Muscle of arm (tissue), 14 donors: ENCODE results near the gene DFFA. TPM values are rescaled to one million over a fixed set of nuclear protein-coding genes. Genes with fewer than 3 reads are reported as not detected.

Experiments used
- DNase-seq: peaks from one replicate; pipeline ENCODE4 v3.0.0-alpha.2; 2013
- long read RNA-seq, 11 donors: transcript quantifications; one replicate each; lab custom pipeline, GENCODE V29; 2026
- polyA plus RNA-seq, 12 donors: library from polyadenylated mRNA; unstranded; fragments of 120-200 nt; gene quantifications; one replicate each; pipeline ENCODE4 v1.2.1, GENCODE V29; 2013; ENCODE audit not compliant: insufficient read length in 12 of 12

DFFA gene, protein sequence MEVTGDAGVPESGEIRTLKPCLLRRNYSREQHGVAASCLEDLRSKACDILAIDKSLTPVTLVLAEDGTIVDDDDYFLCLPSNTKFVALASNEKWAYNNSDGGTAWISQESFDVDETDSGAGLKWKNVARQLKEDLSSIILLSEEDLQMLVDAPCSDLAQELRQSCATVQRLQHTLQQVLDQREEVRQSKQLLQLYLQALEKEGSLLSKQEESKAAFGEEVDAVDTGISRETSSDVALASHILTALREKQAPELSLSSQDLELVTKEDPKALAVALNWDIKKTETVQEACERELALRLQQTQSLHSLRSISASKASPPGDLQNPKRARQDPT
- polyA plus RNA-seq, result 10 to 100 TPM in 11 of 12 donors, not detected in 1; 14.4 to 35.7 (median 19.8) TPM
- long read RNA-seq, donor 1, full-length matches to known transcripts, result 13 of 13 reads
- long read RNA-seq, donor 1, partial matches to known transcripts, result 0 of 13 reads
- long read RNA-seq, donor 1, other reads (novel, unspliced or antisense), result 0 of 13 reads
- long read RNA-seq, donor 2, full-length matches to known transcripts, result 16 of 16 reads
- long read RNA-seq, donor 2, partial matches to known transcripts, result 0 of 16 reads
- long read RNA-seq, donor 2, other reads (novel, unspliced or antisense), result 0 of 16 reads
- long read RNA-seq, donor 3, partial matches to known transcripts, result 0 of 1 reads
- long read RNA-seq, donor 3, other reads (novel, unspliced or antisense), result 0 of 1 reads
- long read RNA-seq, donor 4, full-length matches to known transcripts, result 3 of 3 reads
- long read RNA-seq, donor 4, partial matches to known transcripts, result 0 of 3 reads
- long read RNA-seq, donor 4, other reads (novel, unspliced or antisense), result 0 of 3 reads
- long read RNA-seq, donor 5, full-length matches to known transcripts, result 21 of 21 reads
- long read RNA-seq, donor 5, partial matches to known transcripts, result 0 of 21 reads
- long read RNA-seq, donor 5, other reads (novel, unspliced or antisense), result 0 of 21 reads
- long read RNA-seq, donor 6, full-length matches to known transcripts, result 3 of 3 reads
- long read RNA-seq, donor 6, partial matches to known transcripts, result 0 of 3 reads
- long read RNA-seq, donor 6, other reads (novel, unspliced or antisense), result 0 of 3 reads
- long read RNA-seq, donor 7, full-length matches to known transcripts, result 2 of 2 reads
- long read RNA-seq, donor 7, partial matches to known transcripts, result 0 of 2 reads
- long read RNA-seq, donor 7, other reads (novel, unspliced or antisense), result 0 of 2 reads
- long read RNA-seq, donor 8, full-length matches to known transcripts, result 18 of 18 reads
- long read RNA-seq, donor 8, partial matches to known transcripts, result 0 of 18 reads
- long read RNA-seq, donor 8, other reads (novel, unspliced or antisense), result 0 of 18 reads
- long read RNA-seq, donor 9, full-length matches to known transcripts, result 9 of 9 reads
- long read RNA-seq, donor 9, partial matches to known transcripts, result 0 of 9 reads
- long read RNA-seq, donor 9, other reads (novel, unspliced or antisense), result 0 of 9 reads
- long read RNA-seq, donor 10, full-length matches to known transcripts, result 10 of 10 reads
- long read RNA-seq, donor 10, partial matches to known transcripts, result 0 of 10 reads
- long read RNA-seq, donor 10, other reads (novel, unspliced or antisense), result 0 of 10 reads
- long read RNA-seq, donor 11, full-length matches to known transcripts, result 7 of 7 reads
- long read RNA-seq, donor 11, partial matches to known transcripts, result 0 of 7 reads
- long read RNA-seq, donor 11, other reads (novel, unspliced or antisense), result 0 of 7 reads

DNA sequence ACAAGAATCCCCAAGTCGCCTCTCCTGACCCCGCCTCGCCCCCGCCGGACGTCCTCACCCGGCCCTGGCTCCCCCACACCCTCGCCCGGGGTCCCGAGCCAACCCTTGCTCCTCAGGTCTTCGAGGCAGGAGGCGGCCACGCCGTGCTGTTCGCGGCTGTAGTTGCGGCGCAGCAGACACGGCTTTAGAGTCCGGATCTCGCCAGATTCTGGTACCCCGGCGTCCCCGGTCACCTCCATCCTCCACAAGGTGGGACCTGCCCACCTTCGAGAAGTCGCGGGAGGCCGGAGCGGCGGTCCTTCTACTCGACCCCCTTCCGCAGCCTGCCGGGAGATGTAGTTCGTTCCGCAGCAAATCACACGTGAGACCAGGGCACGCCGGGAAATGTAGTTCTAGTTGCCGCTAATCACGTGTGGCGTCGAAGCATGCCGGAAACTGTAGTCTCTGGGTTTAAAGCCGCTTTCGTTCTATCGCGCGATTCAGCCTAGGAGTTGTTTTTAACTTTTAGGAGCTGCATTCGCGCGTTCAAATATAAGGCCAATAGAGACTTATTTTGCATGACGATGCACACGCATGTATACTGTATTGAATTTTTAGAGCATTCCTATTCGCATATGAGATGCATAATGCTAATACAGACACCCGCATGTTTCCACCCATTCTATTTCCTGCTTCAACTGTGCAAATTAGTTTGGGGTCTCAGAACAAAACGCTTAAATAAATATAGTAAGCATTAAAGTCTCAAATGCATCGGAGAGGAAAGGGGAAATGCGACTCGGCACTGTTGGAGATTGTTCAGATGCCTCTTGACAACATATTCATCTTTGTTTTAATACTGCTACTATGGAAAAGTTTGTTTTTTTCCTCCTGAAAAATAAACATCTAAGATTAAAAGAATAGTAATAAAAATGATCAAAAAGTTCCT is at the start of gene DFFA:
TSS of gene DFFA (minus strand) at position 310 of the 925 bp plus-strand sequence. CDS start at position 239, 71 bp downstream.
- DNase-seq, result peak; percentile 97

DNA sequence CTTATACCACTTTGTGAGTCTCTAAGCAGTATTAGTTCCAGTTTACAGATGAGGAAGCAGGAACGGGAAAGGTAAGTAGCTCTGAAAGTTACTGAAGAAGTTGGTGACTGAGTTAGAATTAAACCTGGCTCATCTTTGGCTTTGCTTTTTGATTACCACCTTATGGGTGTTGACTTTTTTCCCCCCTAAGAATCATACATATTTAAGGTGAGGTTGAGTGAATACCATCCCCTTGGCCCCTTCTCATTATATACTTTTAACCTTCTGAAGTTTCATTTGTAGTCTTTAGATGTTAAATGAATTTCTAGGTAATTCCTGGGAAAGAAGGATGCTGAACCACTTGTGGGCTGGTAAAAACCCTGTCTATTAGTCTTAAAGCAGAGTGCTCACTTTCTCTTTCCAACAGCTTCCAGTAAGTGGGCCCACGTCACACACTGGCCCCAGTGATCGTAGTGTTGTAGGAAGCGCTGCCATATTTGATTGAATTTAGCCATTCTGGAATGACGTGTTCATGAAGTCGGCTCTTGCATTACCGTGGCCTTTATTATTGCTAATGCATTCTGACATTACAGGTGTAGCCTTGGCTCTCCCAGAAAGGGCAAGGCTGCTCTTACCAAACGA is 49.3 kb upstream of the DFFA start:
- DNase-seq, result no peak

DNA sequence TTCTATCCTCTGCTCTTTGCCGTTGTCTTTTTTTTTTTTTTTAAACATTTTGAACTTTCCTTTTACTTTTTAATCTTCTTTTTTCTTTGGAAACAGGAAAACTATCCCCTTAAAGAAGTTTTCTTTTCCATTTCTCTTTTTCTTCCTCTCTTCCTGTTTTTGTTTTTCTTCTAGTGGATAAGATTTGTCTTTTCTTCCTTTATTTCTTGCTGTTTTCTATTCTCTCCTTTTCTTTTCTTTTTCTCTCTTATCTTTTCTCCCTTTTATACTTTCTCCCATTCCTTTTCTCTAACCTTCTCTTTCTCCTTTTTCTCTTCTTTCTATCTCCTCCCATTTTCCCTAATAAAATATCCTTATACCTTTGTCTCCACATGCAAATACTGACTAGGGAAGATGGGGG is 48.6 kb upstream of the DFFA start:
- no peak for DNase-seq

DNA sequence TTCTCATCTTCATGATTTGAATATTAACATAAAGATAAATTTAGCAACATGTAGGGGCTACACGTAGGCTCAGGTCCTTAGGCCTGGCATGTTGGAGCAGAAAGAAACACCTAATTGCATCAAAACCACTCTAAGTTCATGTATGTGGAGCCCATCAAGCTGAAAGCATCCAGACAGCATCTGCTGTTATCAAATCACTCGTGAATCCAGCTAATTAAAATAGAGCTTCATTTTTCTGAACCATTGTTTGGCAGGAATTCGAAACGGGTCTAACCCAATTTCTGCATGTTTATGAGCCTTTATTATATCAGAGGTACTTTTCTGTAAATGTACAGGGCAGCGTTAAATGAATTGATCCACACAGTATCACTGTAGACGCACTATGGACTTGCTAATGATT is 48.2 kb upstream of the DFFA start:
- DNase-seq, result no peak

DNA sequence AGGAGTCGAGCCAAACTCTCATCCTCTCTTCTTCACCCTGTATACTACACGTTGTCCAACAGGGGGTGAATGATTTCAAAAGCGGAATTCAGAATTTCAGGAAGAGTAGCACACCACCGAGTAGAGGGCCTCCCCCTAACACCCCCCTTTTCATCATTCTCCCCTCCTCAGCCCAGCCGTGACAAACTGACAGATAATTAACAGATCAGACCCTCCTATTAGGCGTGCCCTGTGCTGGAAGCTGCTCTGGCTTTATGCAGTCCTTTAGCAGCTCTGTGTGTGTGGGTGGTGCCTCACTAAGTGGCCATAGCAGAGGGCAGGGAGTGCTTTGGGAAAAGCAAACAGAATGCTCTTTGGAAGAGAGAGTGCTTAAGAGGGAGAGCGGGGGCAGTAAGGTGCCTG is 46.7 kb upstream of the DFFA start:
- DNase-seq, result no peak

DNA sequence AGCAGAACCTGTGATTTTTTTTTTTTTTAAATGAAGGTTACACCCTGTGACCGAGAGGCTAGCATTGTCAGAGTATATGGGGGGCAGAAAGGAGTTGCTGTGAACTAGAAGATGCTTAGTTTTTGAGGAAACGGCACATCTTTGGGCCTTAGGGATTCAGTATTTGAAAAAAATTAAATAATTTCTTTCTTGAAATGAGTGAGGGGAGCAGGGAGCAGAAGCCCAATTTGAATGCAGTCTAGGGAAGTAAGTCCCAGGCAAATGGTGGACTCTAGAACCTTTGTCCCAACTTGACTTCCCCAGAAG is 45.3 kb upstream of the DFFA start:
- DNase-seq, result no peak

DNA sequence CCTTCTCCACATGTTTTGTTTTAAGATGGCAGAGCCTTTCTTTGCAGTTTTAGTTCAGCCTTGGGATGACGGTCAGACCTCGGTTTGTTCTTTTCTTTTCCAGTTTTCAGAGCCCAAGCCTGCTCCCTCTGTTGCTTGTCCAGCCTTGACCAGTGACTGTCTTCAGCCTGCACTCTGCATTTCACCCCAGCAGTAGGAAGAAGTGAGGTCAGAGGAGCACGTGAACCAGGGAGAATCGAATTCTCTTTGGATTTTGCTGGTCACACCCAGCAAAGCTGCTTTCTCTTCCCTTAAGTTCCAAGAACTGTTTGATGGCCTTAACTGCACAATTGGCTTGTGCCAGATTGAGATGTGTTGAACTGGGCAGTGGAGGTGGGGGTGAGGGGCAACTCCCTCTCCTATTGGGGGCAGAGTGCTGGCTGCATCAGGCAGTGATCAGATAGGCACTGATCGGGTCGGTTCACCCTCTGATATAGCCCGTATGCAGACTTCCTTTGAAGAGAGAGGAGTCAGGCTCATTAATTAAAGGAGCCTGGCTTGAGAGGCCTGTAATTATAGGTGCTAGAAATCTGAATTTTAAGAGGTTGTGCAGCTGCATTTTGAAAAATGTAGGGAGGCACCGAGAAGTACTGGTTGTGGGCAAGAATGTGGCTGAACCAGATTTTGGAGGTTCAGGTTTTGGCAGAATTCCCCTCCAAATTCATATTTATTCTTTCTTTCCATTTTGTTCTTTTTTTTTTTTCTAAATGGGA is 44.8 kb upstream of the DFFA start:
- no peak for DNase-seq

DNA sequence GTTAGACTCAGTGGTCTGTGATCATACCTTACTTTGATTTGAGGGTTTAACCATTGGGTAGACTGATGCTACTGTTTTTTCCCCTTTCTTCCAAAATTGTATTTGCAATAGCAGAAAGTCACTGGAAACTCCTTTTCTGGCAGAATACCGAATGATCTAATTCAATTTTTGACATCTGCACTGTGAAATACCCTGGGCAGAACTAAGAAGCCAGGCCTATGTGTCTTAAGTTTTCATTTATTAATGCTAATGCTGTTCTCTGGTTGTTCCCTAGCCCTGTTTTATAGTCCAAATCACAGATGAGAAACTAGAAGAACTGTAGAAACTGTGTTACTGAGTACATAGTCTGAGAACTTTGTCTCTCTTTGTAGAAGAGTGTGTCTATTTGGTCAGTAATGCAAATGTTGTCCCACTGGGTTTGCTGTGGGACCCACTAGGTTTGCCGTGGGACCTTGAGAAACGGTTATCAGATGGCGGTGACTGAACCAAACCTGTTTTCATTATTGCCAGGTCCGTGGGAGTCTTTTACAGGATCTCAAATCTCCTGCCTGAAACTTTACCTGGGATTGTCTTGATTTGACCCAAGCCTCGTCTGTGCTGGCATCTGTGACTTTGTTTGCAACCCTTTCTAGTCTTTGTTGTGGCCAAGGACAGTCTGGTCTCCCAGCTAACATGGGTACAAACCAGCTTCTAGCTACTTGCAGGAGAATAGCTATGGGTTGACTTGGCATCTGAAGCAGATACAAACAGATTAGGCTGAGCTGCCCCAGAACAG is 43.8 kb upstream of the DFFA start:
- DNase-seq, result no peak

DNA sequence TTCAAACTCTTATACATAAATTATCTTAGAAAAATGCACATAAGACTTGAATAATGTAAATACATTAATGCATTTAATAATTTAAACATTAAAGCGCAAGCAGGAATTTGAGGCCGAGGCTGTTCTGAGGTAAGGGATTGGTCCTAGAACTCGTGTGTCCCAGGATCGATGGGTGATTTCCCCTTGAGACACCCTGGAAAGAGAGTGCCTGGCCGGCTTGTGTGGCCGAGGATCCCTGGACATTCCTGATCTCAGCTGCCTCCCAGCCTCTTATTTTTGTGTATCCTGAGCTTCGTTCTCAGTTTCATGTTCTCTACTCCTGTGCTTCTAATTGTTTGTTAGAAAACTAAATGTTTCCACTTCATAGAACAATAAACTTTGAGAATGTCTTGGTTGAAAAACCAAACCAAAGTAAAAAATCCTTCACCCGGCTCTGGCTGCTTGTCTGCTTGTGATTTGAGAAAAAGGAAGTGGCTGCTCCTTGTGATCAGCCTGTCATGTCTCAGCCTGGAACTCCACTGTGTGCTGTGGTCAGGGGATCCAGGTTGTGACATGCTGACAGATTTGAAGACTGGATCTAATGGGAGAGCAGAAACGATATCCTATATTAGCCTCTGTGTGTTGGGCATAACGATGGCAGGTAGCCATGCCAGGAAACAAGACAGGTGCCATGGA is 43.1 kb upstream of the DFFA start:
- DNase-seq, result no peak

DNA sequence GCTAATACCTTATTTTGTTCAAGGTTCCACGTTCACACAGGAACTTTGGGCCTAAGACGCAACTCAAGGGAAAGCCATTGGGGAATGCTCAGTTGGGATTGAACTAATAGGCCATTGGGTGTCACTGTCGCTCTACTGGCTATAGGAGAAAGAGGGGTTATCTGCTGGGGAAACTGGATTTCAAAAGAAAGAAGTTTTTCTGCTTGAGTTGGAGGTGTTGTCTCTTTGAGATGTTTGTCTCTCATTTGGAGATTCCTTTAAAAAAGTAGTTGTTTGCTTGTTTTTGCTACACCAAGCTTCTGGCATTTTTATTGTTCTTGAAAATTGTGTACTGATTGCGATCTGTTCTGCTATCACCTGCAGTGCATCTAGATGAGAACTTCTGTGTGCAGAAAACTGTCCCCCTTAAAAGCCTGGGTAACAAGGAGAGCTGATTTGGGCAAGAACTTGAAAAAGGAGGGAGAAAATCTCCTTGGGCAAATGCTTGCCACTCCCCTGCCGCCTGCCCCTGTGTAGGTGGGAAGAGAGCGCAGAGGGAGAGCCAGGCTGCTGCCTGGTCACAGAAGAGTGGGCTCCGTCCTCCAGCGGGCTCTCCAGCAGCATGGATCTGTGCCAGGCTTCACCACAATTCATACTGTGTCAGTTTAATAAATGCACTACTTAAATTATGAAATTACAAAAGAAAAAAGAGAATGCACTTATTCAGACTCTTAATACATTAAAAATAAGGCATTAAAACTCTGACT is 42.3 kb upstream of the DFFA start:
- DNase-seq, result no peak

DNA sequence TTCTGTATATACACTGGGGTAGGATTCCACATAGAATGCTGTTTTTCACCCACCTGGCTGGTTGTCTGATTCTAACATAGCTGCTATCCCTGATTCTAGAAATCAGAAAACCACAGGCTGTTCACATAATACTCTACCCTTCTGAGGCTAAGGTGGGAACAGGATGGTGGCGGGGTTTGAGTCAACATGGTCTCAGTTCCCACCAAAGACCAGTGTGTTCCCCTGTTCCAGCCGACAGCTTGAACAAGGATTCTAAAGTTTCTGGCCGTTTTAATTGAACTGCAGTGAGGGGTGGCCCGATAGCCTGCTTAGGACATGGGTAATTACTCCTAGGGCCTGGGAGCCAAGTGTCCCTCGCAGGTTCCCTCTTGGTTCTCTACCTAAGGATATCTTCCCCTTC is 40.9 kb upstream of the DFFA start:
- no peak for DNase-seq

DNA sequence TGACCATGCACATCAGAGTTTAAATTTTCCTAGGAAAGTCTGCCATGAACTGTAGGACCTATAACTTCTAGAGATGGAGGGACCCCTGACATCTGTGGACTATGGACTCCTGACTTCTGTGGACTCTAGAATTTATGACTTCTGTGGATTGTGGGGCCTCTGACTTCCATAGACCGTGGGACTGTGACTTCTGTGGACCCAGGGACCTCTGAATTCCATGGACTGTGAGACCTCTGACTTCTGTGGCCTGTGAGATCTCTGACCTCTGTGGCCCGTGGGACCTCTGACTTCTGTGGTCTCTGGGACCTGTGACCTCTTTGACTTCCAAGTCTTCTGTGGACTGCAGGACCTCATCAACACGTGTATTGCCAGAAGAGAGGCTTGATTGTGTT is 39.2 kb upstream of the DFFA start:
- no peak for DNase-seq

DNA sequence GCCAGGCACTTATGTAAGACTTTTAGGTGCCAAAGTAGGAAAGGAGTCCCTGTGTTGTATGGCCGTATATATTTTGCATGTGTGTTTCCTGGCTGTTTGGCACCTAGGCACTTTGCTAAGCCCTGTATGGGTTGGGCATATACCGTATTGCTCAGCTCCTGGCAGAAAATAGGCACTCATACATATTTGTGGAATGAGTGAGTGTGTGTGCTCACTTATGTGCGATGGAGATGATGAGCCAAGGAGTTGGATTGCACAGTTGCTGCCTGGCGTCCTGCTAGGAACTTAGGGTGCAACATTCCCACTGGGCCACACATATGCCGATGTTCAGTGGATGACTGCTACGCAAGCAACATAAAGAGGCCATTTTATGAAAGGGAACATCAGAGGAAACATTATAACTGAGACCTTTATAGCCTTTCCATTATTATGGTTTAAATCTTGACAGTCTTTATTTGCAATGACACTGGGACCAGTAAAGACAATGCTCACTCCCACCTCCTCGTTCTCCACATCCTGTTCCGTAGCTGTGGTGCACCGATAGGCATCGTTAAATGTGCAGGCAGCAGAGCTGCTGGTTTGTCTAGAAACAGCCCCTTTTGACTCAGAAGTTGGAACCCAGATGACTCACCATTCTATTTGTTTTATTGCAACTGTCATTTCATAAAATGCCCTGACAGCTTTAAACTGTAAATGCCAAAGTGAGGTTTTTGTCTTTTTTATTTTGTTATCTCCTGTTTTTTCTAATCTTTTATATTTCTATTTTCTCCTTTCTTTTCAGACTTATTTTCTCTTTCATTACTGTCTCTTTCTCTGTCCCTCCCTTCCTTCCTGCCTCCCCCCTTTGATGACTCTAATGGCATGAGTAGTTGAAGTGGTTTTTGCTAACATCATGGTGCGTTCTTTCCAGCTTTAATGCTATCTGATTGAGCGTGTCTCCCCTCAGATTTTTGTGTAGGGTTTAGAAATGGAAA is 38.5 kb upstream of the DFFA start:
- no peak for DNase-seq

DNA sequence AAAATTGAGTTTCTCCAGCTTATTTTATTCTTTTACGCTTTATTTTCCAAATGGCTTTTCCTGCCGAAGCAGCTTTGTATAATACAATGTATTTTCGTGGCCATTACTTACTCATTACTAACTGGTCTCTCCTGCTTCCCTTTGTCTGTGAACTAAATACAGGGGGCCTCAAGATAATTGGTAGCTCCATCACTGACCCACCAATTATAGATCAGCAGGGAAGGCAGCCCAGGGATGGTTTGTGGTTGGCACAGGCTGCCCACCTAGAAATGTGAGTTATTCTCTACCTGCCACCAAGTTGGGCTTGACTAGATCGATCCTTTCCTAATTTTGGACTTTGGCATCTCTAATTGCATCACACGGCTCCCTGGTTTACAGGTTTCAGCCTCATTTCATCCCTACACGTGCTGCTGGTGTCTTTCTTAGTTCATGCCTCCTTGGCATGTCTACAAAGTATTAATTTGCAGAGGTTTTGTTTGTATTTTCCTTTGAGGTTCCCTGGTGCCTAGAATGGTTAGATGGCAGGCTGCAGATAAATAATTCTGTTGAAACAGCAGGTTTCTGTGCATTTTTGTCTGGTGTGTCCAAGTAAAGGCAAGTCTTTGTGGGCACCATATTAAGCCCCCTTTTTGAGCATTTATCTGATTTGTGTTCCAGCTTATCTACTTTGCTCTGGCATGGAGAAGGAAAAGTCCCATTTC is 37.6 kb upstream of the DFFA start:
- no peak for DNase-seq

DNA sequence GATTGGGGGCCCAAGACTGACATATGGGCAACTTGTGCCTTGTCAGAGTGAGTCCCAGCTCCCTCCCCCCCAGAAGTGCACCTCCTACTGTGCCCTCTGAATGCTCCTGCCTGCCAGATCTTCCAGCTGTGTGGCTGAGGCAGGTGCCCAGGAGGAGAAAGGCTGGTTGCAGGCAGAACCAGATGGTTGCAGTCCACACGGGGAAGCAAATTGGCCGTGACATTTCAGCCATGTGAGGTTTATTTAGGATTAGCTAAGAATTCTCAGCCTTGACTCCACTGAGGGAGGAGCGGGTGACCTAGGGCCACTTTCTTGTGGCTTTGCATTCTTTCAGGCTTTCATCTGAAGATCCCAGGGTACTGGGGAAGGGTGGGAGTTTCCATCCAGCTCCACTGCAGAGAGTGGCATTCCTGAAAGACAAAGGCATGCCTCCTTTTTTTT is 36.2 kb upstream of the DFFA start:
- no peak for DNase-seq
